A172 (cell line): ENCODE measurements around the gene C3orf33. TPM values are rescaled to one million over a fixed set of nuclear protein-coding genes. Genes with fewer than 3 reads are reported as not detected.
A peak's percentile ranks its signal among the peaks of the same experiment; 100 is the strongest.
"Not testable (repeated sequence)": the region's sequence is repeated elsewhere in the genome, so short reads cannot be mapped to it uniquely, and the experiment has no call there.

Source experiments
- DNase-seq: peaks from one replicate; pipeline ENCODE4 v3.0.0-alpha.2; 2015; ENCODE audit warnings: low spot score
- total RNA-seq: library from RNA; depleted of rRNA; stranded (reverse); fragments of >200 nt; shearing (Covaris generic); gene quantifications from 2 replicates; pipeline ENCODE4 v1.2.3, GENCODE V29; 2014; rRNA removed

The C3orf33 gene
- total RNA-seq: 7.5 and 7.9 TPM in 2 replicates

GRCh38 chr3:155805802-155806618, at the start of gene C3orf33:
C3orf33 (minus strand) TSS chr3:155806278; CDS start chr3:155806252, 26 bp downstream.
- DNase-seq: peak; percentile 50

- peak; percentile 99 for DNase-seq
These were observed 48.3 kb upstream of the C3orf33 start, which contains the start of gene SLC33A1 for GRCh38 chr3:155854141-155854940. SLC33A1 (minus strand) TSS chr3:155854427; CDS start chr3:155853997, 430 bp downstream.

GRCh38 chr3:155853214-155854140, 47.4 kb upstream of the C3orf33 start:
- DNase-seq: no peak

GRCh38 chr3:155852341-155852740, 46.3 kb upstream of the C3orf33 start:
- DNase-seq: no peak

- DNase-seq: not testable (repeated sequence)
These were observed 43.3 kb upstream of the C3orf33 start for GRCh38 chr3:155849404-155849803.

- DNase-seq: no peak
These were observed 41.9 kb upstream of the C3orf33 start for GRCh38 chr3:155847993-155848392.

- DNase-seq: no peak
These were observed 40.0 kb upstream of the C3orf33 start for GRCh38 chr3:155846119-155846518.

- no peak for DNase-seq
These were observed 37.5 kb upstream of the C3orf33 start for GRCh38 chr3:155843569-155843968.

- DNase-seq: no peak
These were observed 29.4 kb upstream of the C3orf33 start for GRCh38 chr3:155835341-155836071.

GRCh38 chr3:155828490-155829098, 22.5 kb upstream of the C3orf33 start:
- DNase-seq: not testable (repeated sequence)

- no peak for DNase-seq
These were observed 9.0 kb upstream of the C3orf33 start for GRCh38 chr3:155815030-155815545.

GRCh38 chr3:155813224-155813623, 7.1 kb upstream of the C3orf33 start:
- DNase-seq: not testable (repeated sequence)

- DNase-seq: no peak
These were observed 3.1 kb upstream of the C3orf33 start for GRCh38 chr3:155809181-155809580.

- DNase-seq: no peak
These were observed 1.7 kb upstream of the C3orf33 start for GRCh38 chr3:155807823-155808222.

GRCh38 chr3:155805204-155805801, 775 bp downstream of the C3orf33 start:
- peak; percentile 48 for DNase-seq

GRCh38 chr3:155804323-155804722, 1.8 kb downstream of the C3orf33 start:
- no peak for DNase-seq

GRCh38 chr3:155792532-155792931, 13.5 kb downstream of the C3orf33 start:
- no peak for DNase-seq

GRCh38 chr3:155791190-155791589, 14.9 kb downstream of the C3orf33 start:
- DNase-seq: no peak

- DNase-seq: no peak
These were observed 15.7 kb downstream of the C3orf33 start for GRCh38 chr3:155790272-155790925.
